ENCODE measurements around the gene GPR78.
"Not testable (repeated sequence)": the region's sequence is repeated elsewhere in the genome, so short reads cannot be mapped to it uniquely, and the experiment has no call there.

GPR78 gene

DNA sequence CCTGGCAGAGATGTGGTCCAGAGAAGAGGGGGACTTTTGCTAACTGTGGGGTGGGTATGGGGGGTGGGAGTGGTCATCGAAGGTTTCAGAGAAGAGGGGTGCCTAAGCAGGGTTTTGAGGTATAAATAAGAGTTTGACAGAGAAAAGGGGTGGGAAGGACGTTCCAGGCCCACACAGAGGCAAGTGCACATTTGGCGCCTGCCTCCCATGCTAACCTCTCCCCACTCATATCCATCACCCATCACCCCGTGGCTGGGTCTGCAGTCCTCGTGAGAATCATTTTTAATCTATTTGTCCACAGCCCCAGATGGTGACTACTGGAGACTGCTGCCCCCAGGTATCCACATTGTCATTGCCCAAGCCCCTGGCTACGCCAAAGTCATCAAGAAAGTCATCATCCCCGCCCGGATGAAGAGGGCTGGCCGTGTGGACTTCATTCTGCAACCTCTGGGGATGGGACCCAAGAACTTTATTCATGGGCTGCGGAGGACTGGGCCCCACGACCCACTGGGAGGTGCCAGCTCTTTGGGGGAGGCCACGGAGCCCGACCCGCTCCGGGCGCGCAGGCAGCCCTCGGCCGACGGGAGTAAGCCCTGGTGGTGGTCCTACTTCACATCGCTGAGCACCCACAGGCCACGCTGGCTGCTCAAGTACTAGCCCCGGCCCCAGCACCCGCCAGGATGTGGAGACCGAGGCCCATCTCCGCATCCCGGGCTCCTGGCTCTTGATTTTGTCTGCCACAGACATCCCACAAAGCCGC, 38.9 kb downstream of the GPR78 start:
- DNase-seq = no peak

DNA sequence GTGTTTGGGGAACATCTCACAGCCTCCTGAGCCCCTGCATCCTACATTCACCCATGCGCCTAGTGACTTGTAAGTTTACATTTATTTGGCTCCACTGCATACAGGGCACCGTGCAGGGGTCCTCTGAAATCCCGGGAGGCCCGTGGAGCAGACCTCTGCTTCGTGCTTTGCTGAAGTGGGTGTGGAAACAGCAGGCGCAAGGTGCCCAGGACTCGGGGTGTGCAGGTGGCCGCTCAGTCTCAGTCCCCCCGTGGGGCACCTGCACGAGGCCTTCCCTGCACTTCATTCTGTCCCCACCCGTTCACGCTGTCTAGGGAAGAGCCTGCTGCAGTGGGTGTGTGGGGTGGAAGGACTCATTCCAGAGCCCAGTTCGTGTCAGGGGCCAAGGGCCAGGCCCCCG, 40.9 kb downstream of the GPR78 start:
- DNase-seq = not testable (repeated sequence)

DNA sequence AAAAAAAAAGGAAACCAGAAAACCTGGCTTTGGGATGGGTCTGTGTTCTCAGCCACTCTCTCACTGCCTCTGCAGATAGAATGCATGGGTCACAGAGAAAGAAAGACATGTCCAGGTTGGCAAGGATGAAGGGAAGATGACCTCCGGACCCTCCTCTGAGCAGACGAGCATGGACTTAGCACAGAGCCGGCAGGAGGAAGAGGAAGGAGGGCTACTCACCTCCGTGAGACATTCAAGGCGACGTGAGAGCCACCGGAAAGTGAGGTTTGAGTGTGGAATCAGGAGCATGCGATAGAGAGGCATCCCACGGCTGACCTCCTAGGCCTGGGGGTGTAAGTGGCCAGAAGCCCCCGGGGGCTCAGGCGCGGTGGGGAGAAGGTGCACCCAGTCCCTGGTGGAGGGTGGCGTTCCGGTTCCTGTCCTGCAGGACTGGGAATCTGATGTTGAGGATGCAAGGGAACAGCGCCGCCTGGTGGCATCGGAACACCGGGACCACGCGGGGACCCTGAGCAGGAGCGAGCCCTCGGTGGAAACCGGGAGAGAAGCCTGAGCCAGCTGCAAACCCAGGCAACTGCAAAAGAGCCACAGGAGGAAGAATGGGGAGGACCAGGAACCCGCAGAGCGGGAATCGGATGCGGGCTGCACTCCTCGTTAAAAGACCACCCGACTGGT, 44.5 kb downstream of the GPR78 start:
- DNase-seq = not testable (repeated sequence)

DNA sequence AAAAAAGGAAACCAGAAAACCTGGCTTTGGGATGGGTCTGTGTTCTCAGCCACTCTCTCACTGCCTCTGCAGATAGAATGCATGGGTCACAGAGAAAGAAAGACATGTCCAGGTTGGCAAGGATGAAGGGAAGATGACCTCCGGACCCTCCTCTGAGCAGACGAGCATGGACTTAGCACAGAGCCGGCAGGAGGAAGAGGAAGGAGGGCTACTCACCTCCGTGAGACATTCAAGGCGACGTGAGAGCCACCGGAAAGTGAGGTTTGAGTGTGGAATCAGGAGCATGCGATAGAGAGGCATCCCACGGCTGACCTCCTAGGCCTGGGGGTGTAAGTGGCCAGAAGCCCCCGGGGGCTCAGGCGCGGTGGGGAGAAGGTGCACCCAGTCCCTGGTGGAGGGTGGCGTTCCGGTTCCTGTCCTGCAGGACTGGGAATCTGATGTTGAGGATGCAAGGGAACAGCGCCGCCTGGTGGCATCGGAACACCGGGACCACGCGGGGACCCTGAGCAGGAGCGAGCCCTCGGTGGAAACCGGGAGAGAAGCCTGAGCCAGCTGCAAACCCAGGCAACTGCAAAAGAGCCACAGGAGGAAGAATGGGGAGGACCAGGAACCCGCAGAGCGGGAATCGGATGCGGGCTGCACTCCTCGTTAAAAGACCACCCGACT, 50.2 kb downstream of the GPR78 start:
- DNase-seq = not testable (repeated sequence)

DNA sequence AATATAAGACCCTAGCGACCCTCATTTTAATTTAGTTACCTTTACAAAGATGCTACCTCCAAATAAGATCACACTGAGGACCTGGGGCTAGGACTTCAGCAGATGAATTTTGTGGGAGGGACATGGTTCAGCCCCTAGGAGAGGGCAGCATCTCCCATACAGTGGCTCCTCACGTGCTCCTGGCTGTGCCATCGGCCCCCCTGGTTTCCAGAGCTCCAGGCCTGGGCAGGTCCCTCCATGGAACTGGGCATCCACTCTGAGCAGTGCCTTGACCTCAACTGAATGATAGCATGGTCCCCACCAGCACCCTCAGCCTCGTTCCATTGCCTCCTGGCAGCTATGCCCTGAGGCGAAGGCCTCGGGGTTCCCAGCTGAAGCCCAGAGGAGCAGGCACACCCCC, 51.7 kb downstream of the GPR78 start:
- not testable (repeated sequence) for DNase-seq

DNA sequence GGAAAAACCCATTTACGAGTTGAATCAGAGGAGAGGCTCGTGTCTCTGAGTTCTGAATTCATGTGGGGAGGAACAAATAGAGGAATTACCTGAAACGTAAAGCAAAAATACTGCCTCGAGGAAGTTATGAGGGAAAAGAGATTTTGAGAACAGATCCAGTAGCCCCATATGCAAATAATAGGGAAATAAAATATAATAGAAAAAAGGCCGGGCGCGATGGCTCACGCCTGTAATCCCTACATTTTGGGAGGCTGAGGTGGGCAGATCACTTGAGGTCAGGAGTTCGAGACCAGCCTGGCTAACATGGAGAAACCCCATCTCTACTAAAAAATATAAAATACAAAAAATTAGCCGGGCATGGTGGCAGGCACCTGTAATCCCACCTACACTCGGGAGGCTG, 54.6 kb downstream of the GPR78 start:
- DNase-seq = not testable (repeated sequence)

DNA sequence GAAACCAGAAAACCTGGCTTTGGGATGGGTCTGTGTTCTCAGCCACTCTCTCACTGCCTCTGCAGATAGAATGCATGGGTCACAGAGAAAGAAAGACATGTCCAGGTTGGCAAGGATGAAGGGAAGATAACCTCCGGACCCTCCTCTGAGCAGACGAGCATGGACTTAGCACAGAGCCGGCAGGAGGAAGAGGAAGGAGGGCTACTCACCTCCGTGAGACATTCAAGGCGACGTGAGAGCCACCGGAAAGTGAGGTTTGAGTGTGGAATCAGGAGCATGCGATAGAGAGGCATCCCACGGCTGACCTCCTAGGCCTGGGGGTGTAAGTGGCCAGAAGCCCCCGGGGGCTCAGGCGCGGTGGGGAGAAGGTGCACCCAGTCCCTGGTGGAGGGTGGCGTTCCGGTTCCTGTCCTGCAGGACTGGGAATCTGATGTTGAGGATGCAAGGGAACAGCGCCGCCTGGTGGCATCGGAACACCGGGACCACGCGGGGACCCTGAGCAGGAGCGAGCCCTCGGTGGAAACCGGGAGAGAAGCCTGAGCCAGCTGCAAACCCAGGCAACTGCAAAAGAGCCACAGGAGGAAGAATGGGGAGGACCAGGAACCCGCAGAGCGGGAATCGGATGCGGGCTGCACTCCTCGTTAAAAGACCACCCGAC, 55.8 kb downstream of the GPR78 start:
- not testable (repeated sequence) for DNase-seq

Measured in stimulated activated CD4-positive, alpha-beta T cell treated with anti-CD3 and anti-CD28 coated beads, Interleukin-15, amount 100 ng/mL, for 24 hours (primary cell).